ENCODE data around the gene MRPS7. TPM values are rescaled to one million over a fixed set of nuclear protein-coding genes. Genes with fewer than 3 reads are reported as not detected.

Gene MRPS7
- total RNA-seq, 1 experiment from 2014 or later: 51.3 TPM

GRCh38 chr17:75267411-75268232, 5.9 kb downstream of the MRPS7 start:
- no peaks in the 10 kb centered on the region for H3K9me2 ChIP-seq (ENCODE audit: insufficient read depth)
- H3K27me3 ChIP-seq (ENCODE audit: insufficient read depth, low read depth): no peaks in the 10 kb centered on the region
- TF ChIP-seq CTCF (conservative IDR thresholded peaks at IDR 0.05) (no peak), EZH2 (IDR thresholded peaks at IDR 0.05; ENCODE audit: low read depth) (no peak)
- H3K4me2 ChIP-seq: no peak overlapping the region
- ChIA-PET CTCF (no interaction called here), POLR2A (ENCODE audit: unreplicated experiment) (interaction anchor here (0.5 to 0.6 kb wide), 5 partner anchors 10 to 207 kb away, joined by 3 to 15 read pairs (median 6); no protein-coding TSS in a partner anchor)
- H3F3A ChIP-seq (ENCODE audit: insufficient read depth, low read depth): peaks cover 35% of the 10 kb centered on the region; the same call in 1 of the 2 replicates
- H3K4me1 ChIP-seq (replicated peaks; ENCODE audit: insufficient read depth): peaks cover 12% of the 10 kb centered on the region; the same call in 1 of the 2 replicates
- no peak for DNase-seq
- H3K27ac ChIP-seq: no peak overlapping the region
- H3K79me2 ChIP-seq (ENCODE audit: low read depth): peaks cover 10% of the 10 kb centered on the region
- no peak overlapping the region for H2AFZ ChIP-seq
- intact Hi-C loops (cut with micrococcal nuclease; ENCODE audit: unreplicated experiment): loop anchor here (10.0 kb wide), 1 partner anchor 247 kb away; the partner anchor contains the start of genes CASKIN2 and TSEN54
- 0 out of 2 replicates have a peak, but pooled peaks cover 7% of the 10 kb centered on the region for H3K36me3 ChIP-seq (ENCODE audit: low read depth)
- no TSS peak for BruUV-seq (replicated peaks)
- H3K9me3 ChIP-seq (ENCODE audit: insufficient read depth, low read depth): no peaks in the 10 kb centered on the region
- H3K4me3 ChIP-seq: no peak overlapping the region
- no peaks in the 10 kb centered on the region for H4K20me1 ChIP-seq (ENCODE audit: insufficient read depth)

GRCh38 chr17:75269844-75270217, 8.2 kb downstream of the MRPS7 start:
- Histone ChIP-seq H3K4me1 (replicated peaks; ENCODE audit: insufficient read depth) (peaks cover 7% of the 10 kb centered on the region; the same call in 1 of the 2 replicates), H3F3A (ENCODE audit: insufficient read depth, low read depth) (peaks cover 48% of the 10 kb centered on the region; the same call in 1 of the 2 replicates), H3K36me3 (ENCODE audit: low read depth) (0 out of 2 replicates have a peak, but pooled peaks cover 7% of the 10 kb centered on the region), H3K9me2 (ENCODE audit: insufficient read depth) (no peaks in the 10 kb centered on the region), H3K4me2 (peak overlapping the region; percentile 99), H2AFZ (peak overlapping the region; percentile 99), H3K4me3 (peak overlapping the region; percentile 95), H3K9me3 (ENCODE audit: insufficient read depth, low read depth) (no peaks in the 10 kb centered on the region), H3K79me2 (ENCODE audit: low read depth) (0 out of 2 replicates have a peak, but pooled peaks cover 5% of the 10 kb centered on the region), H4K20me1 (ENCODE audit: insufficient read depth) (no peaks in the 10 kb centered on the region), H3K27me3 (ENCODE audit: insufficient read depth, low read depth) (no peaks in the 10 kb centered on the region), H3K27ac (peak overlapping the region; percentile 54)
- no TSS peak for BruUV-seq (replicated peaks)
- ChIA-PET CTCF (interaction anchor here (0.5 to 2.0 kb wide), 5 partner anchors 19 to 255 kb away, joined by 3 to 15 read pairs (median 4); partner anchors contain the start of gene SLC25A19), POLR2A (ENCODE audit: unreplicated experiment) (interaction anchor here (0.6 kb wide), 1 partner anchor 39 kb away, joined by 3 read pairs; no protein-coding TSS in a partner anchor)
- TF ChIP-seq CTCF (conservative IDR thresholded peaks at IDR 0.05): no peak
- no peak for TF ChIP-seq EZH2 (IDR thresholded peaks at IDR 0.05; ENCODE audit: low read depth)
- DNase-seq: no peak
- intact Hi-C loops (cut with micrococcal nuclease; ENCODE audit: unreplicated experiment): loop anchor here (1.0 to 10.0 kb wide), 2 partner anchors 19 to 245 kb away; partner anchors contain the start of genes CASKIN2, SLC25A19 and TSEN54

- Histone ChIP-seq H3K4me3 (peak overlapping the region; percentile 95), H3K4me2 (peak overlapping the region; percentile 99), H3F3A (ENCODE audit: insufficient read depth, low read depth) (peaks cover 50% of the 10 kb centered on the region; the same call in 1 of the 2 replicates), H3K27ac (peak overlapping the region; percentile 54), H3K9me3 (ENCODE audit: insufficient read depth, low read depth) (no peaks in the 10 kb centered on the region), H3K27me3 (ENCODE audit: insufficient read depth, low read depth) (no peaks in the 10 kb centered on the region), H2AFZ (peak overlapping the region; percentile 99), H3K36me3 (ENCODE audit: low read depth) (0 out of 2 replicates have a peak, but pooled peaks cover 7% of the 10 kb centered on the region), H3K79me2 (ENCODE audit: low read depth) (0 out of 2 replicates have a peak, but pooled peaks cover 5% of the 10 kb centered on the region), H3K4me1 (replicated peaks; ENCODE audit: insufficient read depth) (peaks cover 7% of the 10 kb centered on the region; the same call in 1 of the 2 replicates), H3K9me2 (ENCODE audit: insufficient read depth) (no peaks in the 10 kb centered on the region), H4K20me1 (ENCODE audit: insufficient read depth) (no peaks in the 10 kb centered on the region)
- peak; percentile 63 to 72 for DNase-seq
- CTCF ChIA-PET: interaction anchor here (0.5 to 2.0 kb wide), 10 partner anchors 8 to 255 kb away, joined by 3 to 15 read pairs (median 4); partner anchors contain the start of genes GGA3, MRPS7, SLC25A19 and TMEM94
- intact Hi-C loops (cut with micrococcal nuclease; ENCODE audit: unreplicated experiment): loop anchor here (1.0 kb wide), 1 partner anchor 19 kb away; the partner anchor contains the start of gene SLC25A19
- peak; percentile 39; the same call in 1 of the 2 replicates for TF ChIP-seq CTCF (conservative IDR thresholded peaks at IDR 0.05)
- TF ChIP-seq EZH2 (IDR thresholded peaks at IDR 0.05; ENCODE audit: low read depth): no peak
- POLR2A ChIA-PET (ENCODE audit: unreplicated experiment): interaction anchor here (0.6 to 1.5 kb wide), 4 partner anchors 19 to 137 kb away, joined by 3 to 9 read pairs (median 4); partner anchors contain the start of gene SLC25A19
- TSS peak; percentile 35 for BruUV-seq (replicated peaks)
Observed at GRCh38 chr17:75270218-75270965, 8.7 kb downstream of the MRPS7 start.
